Skeletal muscle cell (primary cell): ENCODE data around the gene KCNIP4.
"Not testable (repeated sequence)": the region's sequence is repeated elsewhere in the genome, so short reads cannot be mapped to it uniquely, and the experiment has no call there.

ENCODE experiments used
- DNase-seq: peaks from one replicate; pipeline ENCODE4 v3.0.0-alpha.2; 2010; ENCODE audit warnings: low read depth
- H3K4me3 ChIP-seq: 2 replicates; pipeline ENCODE4 v1.5.1; 2011; ENCODE audit warnings: low read depth, mild to moderate bottlenecking, control low read depth, low read length, moderate library complexity

Gene KCNIP4

DNA sequence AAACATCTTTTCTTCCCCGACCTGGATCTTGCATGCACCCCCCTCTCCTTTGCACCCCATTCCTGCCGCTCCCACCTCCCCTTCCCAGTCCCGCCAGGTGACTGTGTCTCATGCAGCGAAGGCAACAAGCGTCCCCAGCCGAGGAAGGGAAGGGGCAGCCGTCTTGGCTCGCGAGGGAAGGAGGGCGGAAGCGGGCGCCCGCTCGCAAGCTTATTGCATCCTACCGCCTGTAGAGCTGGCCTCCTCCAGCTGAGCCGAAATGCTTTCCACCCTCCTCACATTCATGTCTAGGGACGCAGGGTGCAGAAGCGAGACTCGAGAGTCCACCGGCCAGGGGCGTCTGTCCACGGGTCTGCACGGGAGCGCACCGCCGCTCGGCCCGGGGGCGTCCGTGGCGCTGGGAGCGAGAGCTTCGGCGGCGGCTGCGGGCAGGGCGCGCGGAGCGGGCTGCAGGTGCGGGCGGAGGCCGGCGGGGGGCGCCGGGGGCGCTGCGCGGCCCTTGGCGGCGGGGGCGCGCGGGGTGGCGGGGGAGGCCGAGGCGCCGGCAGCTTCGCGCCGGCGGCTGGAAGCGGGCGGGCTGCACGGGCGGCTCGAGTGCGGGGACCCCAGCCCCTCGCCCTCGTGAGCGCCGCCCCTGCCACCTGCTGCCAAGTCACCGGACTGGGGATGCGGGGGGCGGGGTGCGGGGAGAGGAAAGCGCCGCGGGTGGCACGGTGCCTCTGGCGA, at the start of gene KCNIP4:
TSS of gene KCNIP4 (minus strand) at position 426 of the 726 bp plus-strand sequence.
- DNase-seq: no peak
- H3K4me3 ChIP-seq: peak within 1 kb of the TSS; percentile 46

DNA sequence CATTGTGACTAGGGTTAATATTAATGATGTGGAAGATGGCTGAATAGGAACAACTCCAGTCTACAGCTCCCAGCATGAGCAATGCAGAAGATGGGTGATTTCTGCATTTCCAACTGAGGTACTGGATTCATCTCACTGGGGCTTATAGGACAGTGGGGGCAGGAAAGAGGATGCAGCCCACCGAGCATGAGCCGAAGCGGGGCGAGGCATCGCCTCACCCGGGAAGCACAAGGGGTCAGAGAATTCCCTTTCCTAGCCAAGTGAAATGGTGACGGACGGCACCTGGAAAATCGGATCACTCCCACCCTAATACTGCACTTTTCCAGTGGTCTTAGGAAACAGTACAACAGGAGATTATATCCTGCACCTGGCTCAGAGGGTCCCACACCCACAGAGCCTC, 48.0 kb upstream of the KCNIP4 start:
- H3K4me3 ChIP-seq, DNase-seq: not testable (repeated sequence)

GRCh38 chr4:21992330-21992729, 43.8 kb upstream of the KCNIP4 start:
- DNase-seq: no peak

DNA sequence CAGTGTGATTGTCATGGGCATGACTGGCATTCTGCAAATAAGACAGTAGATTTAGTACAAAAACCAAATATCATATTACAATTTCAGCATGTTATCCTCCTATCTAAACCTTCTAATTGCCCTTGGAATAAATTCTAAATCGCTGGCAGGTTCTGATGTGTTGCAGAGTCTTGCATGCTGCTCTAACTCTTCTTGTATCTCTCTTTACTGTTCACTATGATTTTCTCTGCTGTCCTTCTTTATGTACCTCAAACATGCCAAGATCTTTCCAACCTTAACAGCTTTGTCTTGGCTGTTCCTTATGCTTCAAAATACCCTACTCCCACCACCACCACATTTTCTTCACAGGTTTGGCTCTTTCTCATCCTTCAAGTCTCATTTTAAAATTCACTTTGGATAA, 43.0 kb upstream of the KCNIP4 start:
- DNase-seq: no peak
- no peak overlapping the region for H3K4me3 ChIP-seq

More at GRCh38 chr4:21992330-21992729, 43.8 kb upstream of the KCNIP4 start:
- H3K4me3 ChIP-seq: no peak overlapping the region

DNA sequence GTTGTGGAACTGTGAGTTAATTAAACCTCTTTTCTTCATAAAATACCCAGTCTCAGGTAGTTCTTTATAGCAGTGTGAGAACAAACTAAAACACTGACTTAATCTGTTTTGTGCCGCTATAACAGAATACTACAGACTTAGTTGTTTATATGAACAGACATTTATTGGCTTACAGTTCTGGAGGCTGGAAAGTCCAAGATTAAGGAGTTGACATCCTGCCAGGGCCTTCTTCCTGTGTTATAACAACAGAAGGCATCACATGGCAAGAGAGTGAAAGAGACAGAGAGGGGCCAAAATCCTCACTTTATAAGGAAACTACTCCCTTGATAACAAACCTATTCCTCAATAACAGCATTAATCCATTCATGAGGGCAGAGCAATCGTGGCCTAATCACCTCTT, 42.5 kb upstream of the KCNIP4 start:
- no peak for DNase-seq

DNA sequence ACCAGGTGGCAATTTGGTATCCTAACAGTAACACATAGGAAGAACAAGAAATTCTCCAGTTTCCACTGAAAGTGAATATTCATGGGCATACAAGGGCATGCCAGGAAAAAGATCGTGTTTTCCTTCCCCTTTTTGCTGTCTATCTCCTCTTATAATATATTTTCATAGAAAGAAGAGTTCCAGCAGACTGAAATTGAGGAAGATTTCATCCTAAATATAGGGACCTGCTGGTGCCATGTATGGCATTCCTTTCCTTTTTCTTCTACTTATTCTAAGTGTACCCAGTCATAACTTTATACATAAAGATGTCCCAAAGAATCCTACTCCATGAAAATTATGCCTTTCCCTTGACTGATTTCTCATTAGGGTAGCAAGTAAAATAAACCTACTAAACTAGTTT, 40.8 kb upstream of the KCNIP4 start:
- DNase-seq: no peak
- no peak overlapping the region for H3K4me3 ChIP-seq

More for the DNA sequence above, 42.5 kb upstream of the KCNIP4 start:
- H3K4me3 ChIP-seq: no peak overlapping the region

- no peak for DNase-seq
- no peak overlapping the region for H3K4me3 ChIP-seq
Measured at GRCh38 chr4:21986307-21986706, 37.7 kb upstream of the KCNIP4 start.

DNA sequence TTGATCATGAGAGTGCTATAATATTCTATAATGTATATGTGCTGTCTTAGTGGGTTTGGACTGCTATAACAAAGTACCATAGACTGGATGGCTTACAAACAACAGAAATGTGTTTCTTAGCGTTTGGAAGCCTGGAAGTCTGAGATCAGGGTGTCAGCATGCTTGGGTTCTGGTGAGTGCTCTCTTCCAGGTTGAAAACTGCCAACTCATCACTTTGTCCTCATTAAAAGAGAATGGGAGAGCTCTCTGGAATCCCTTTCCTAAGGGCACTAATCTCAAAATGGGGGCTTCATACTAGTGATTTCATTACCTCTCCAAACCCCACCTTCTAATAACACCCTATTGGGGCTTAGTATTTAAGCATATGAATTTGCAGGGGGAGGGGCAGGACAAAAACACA, 33.5 kb upstream of the KCNIP4 start:
- no peak overlapping the region for H3K4me3 ChIP-seq
- DNase-seq: no peak

DNA sequence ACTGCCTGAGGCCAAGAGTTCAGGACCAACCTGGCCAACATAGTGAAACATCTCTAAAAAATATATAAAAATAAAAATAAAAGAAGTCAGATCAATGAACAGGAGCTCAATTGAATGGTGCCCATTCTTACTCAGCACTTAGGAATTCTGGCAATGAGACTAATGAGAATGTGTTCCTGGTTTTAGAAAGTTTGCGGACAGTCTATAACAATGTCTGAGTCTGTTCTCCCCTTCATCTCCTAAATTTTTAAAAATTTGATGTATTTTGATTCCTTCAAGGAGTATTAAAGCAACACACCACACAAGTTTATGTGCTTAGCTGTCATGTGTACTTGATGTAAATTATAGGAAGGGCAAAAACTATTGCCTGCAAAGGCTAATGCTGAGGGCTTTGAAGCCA, 30.6 kb upstream of the KCNIP4 start:
- no peak for DNase-seq
- H3K4me3 ChIP-seq: no peak overlapping the region

DNA sequence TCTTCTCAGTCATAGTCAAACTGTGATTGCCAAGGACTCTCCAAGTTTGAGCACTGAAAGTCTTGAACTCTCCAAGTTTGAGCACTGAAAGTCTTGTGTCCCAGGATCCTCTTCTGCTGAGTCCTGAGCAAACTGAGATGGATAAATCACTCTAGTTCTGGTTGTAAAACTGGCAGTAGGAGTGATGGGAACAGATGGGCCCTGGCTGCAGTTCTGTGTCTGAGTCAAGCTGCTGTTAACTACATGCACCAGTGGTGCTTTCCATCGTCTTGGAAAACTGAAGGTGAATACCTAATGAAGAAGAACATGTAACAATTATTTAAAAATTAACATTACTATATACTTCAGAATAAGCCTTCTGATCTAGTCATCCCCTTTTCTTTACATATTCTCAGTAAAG, 27.6 kb upstream of the KCNIP4 start:
- no peak overlapping the region for H3K4me3 ChIP-seq
- no peak for DNase-seq

- DNase-seq: no peak
- H3K4me3 ChIP-seq: no peak overlapping the region
Measured at GRCh38 chr4:21973850-21974249, 25.3 kb upstream of the KCNIP4 start.

DNA sequence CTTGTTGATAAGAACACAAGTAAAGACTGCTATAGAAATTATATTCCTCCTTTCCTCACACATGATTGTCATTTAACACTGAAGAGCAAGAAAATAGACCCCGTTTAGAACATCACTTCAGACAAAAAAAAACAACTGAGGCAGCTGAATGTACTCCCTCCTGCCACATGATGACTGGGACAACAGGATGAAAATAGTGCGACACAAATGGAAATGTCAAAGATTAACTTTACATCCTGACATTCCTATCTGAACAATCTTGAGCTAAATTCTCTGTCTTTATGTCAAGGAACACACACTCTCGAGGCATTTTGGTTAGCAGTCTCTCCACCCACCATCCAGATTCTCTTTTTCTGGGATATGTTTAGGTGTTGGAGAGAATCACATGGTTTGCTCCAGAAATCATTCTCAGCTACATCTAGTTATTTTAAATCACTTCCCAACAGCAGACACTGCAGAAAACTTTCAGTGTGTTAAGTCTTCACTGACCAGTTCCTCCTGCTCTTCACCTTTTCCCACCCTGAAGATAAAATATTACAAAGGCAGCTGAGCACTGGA, 16.3 kb upstream of the KCNIP4 start:
- no peak overlapping the region for H3K4me3 ChIP-seq
- no peak for DNase-seq

- no peak for DNase-seq
- no peak overlapping the region for H3K4me3 ChIP-seq
Measured at GRCh38 chr4:21962691-21963090, 14.1 kb upstream of the KCNIP4 start.

DNA sequence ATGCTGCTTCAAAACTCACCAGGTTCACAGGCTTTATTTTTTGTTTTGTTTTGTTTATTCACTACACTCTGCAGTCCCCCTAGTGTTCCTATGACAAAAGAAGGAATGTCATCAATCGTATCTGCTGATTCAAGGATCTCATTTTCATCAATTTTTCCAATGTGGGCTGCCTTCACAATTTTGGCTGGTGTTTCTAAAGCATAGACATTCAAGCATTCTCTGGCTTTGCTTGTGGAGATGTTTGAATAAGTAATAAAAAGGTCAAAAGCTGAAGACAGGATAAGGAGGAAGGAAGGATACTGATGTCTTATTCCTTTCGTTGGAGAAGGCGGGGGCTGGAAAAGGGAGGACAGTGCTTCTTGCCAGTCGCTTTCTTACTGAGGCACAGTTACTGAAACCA, 12.2 kb upstream of the KCNIP4 start:
- H3K4me3 ChIP-seq: no peak overlapping the region
- DNase-seq: no peak

DNA sequence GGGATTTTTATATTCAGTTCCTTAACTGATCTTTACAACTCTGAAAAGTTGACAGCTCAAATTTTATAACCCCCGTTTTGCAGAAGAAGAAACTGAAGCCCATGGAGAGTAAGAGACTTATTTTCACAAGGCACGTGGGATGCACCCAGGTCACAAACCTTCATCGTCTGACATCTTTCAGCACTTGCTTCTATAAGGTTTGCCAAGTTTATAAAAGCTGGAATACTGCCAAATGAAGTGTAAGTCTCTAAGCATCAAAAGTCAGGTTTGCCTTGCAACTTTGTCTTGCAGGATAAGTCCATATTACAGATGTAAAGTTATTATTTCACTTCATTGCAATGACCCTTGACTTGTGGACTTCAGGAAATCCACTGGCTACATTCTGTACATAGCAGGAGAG, 6.3 kb upstream of the KCNIP4 start:
- no peak for DNase-seq

DNA sequence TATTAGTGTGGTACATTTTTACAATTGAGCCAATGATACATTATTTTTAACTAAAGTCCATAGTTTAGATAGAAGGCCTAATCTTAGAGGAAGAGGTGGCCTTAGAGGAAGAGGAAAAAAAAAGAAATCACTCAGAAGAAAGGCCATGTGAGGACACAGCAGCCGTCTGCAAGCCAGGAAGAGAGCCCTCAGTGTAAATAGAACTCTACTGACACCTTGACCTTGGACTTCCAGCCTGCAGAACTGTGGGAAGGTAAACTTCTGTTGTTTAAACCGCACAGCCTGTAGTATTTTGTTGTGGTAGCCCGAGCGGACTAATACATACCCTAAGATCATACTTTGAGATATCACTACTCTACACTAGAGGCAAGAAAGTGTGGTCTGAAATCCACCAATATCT, 5.1 kb upstream of the KCNIP4 start:
- DNase-seq: no peak
- no peak overlapping the region for H3K4me3 ChIP-seq

More for the DNA sequence above, 6.3 kb upstream of the KCNIP4 start:
- H3K4me3 ChIP-seq: no peak overlapping the region

GRCh38 chr4:21952549-21952948, 4.0 kb upstream of the KCNIP4 start:
- DNase-seq: no peak
- H3K4me3 ChIP-seq: no peak overlapping the region

DNA sequence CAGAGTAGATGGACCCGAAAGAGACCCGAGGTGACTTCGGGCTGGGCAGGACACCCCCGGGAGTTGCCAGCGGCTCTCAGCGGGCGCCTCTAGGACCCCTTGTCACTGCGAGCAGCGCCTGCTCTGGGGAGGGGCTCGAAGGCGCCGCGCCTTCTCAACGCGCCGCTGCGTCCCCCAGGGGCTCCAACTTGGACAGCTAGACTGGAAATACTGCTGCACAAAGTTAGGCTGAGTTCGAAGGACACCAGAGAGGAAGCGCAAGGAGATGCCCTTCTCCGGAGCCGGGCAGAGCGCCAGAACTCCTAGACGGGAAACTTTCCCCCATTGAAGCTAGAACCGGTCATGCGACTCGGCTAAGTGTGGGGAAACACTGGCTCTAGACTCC, 493 bp upstream of the KCNIP4 start:
- H3K4me3 ChIP-seq: peak overlapping the region; percentile 44
- no peak for DNase-seq

- DNase-seq: no peak
- H3K4me3 ChIP-seq: peak overlapping the region; percentile 46
Measured at GRCh38 chr4:21947791-21948346, 703 bp downstream of the KCNIP4 start.

- DNase-seq: no peak
- H3K4me3 ChIP-seq: no peak overlapping the region
Measured at GRCh38 chr4:21946858-21947257, 1.7 kb downstream of the KCNIP4 start.

- H3K4me3 ChIP-seq: no peak overlapping the region
- no peak for DNase-seq
Measured at GRCh38 chr4:21921526-21922180, 26.9 kb downstream of the KCNIP4 start.
